Measurements from ENCODE around the gene PLCXD3.

The PLCXD3 gene

GRCh38 chr5:41412496-41412895, 97.9 kb downstream of the PLCXD3 start:
- DNase-seq: no peak

DNA sequence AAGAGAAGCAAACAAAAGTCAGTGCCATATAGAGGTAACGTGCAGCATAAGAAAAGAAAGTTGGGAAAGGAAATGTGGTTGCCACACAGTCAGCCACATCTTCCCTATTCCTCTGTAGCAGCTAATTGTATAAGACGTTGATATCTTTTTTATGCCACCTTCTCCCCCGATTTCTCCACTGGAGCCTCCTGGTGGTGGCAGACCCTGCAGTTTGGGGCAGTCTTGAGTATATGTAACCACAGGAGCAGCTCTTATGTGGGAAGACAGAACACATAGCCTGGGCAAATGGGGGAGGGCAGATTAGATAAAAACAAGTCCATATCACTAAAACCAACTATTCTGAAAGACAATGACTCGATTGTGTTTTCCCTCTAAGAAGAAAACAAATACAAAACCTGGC, 99.7 kb downstream of the PLCXD3 start:
- DNase-seq: no peak

GRCh38 chr5:41410307-41410706, 100.1 kb downstream of the PLCXD3 start:
- no peak for DNase-seq

DNA sequence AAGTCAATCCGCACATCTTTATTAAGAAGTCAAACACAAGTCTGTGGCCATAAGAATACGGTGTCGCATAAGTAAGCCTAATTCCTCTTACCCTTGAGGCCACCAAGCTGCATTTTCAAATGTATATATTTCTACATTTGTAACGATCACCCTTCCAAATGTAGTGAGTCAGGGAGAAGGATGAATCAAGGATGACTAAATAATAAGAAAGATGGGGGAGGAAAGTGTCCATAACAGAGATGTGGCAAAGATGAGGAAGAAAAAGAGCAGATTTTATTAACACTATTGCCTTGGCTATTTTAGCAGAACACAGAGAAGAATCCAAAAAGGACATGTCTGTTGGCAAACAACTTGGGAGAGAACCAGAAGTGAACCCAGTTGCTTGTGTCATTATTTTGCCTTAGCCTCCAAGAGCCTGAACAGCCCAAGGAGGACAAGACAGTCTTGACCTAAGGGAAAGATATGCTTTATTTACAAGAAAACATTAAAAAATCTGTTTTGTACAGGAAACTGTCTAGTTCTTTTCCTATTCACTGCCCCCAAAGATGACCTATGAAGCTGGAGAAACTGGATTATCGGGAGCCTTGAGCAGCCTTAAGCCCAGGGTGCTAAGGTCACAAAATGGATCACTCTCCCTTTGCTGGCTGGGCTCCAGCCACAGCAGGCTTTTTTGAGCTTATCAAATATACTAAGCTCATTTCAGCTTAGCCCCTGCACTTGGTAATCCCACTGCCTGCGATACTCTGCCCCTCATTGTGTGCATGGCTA, 101.5 kb downstream of the PLCXD3 start:
- no peak for DNase-seq

- DNase-seq: no peak
Measured at GRCh38 chr5:41406936-41407335, 103.5 kb downstream of the PLCXD3 start.

GRCh38 chr5:41406424-41406823, 104.0 kb downstream of the PLCXD3 start:
- DNase-seq: no peak

DNA sequence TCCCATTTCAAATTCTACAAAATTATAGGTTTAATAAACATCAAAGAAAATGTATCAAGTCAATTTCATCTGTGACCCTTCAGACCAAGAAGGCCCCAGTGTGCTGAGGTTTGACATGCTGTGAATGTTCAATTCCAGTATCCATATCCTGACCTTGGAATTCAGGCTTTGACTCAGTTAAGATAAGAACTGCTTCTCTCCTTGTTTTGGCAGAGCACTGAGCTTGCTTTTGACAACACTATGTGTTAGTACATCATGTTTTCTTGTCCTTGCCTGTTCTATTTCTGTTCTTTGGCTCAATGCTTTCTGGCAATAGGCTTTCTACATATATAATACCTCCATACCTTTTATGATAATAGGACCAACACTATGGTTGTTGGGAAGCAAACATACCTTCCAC, 105.6 kb downstream of the PLCXD3 start:
- DNase-seq: no peak

DNA sequence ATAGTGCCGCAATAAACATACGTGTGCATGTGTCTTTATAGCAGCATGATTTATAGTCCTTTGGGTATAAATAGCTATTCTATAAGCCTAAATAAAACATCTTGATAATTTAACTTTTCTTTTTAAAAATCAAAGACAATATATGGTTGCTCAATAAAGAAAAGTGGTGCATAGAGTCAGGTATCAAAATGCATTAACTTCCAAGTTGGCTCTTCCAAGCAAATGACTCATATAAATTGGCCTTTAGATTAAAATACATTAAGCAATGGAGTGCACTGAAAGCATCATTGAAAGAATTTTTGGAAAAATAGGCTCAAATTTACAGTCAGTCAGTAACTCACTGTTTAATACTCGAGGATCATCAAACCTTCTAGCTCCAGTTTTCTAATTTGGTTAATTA, 106.6 kb downstream of the PLCXD3 start:
- DNase-seq: no peak

DNA sequence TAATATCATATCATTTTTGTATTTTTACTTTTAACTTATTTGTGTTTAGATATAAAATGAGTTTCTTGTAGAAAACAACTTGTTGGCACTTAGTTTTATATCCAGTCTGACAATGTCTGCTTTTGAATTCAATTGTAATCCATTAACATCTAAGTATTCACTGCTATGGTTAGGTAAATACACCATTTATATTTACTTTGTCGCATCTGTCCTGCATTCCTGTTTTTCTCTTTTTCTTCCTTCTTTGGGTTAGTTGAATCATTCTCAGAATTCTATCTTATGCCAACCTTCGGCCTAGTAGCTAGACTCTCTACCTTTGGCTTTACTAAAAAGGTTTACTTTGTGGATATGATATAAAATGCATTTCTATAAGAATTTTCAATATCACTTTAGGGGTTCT, 107.6 kb downstream of the PLCXD3 start:
- DNase-seq: no peak

- no peak for DNase-seq
Measured at GRCh38 chr5:41399839-41400238, 110.6 kb downstream of the PLCXD3 start.

DNA sequence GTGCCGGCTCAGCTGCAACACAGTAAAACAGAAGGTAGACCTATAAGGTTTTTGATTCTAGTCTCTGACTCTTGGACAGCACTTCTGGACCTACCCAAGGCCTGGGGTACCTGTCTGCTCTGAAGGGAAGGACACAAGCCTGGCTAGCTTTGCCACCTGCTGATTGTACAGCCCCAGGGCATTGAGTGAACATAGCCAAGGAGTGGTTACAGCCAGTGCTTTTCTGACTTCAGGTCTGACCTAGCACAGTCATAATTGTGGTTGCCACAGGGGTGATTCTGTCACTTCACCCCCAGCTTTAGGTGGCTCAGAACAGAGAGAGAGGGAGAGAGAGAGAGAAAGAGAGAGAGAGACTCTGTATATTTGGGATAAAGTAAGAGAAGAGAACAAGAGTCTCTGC, 118.4 kb downstream of the PLCXD3 start:
- no peak for DNase-seq

GRCh38 chr5:41374631-41375030, 135.8 kb downstream of the PLCXD3 start:
- no peak for DNase-seq

GRCh38 chr5:41373230-41373629, 137.2 kb downstream of the PLCXD3 start:
- no peak for DNase-seq

- DNase-seq: no peak
Measured at GRCh38 chr5:41371738-41372137, 138.7 kb downstream of the PLCXD3 start.

GRCh38 chr5:41370482-41370881, 139.9 kb downstream of the PLCXD3 start:
- DNase-seq: no peak

- no peak for DNase-seq
Measured at GRCh38 chr5:41369799-41370198, 140.6 kb downstream of the PLCXD3 start.

GRCh38 chr5:41368158-41368557, 142.2 kb downstream of the PLCXD3 start:
- DNase-seq: no peak

DNA sequence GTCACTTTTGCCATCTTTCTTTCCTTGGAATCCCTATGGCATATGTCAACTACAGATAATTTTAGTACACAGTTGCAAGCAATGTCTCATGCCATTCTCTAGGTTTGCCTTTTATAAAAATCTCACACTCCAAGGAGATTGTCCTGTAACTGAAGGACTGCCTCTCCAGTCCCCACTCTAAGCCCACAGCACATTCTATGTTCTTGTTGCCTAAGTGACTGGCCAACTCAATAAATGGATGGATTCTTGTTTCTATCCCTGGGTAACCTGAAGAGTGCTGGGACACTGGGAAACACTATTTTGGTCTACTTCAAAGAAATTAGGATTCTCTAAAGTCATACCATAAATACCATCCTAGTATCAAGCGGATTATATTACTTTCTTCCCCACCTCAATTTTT, 145.0 kb downstream of the PLCXD3 start:
- no peak for DNase-seq

- DNase-seq: no peak
Measured at GRCh38 chr5:41364346-41364745, 146.1 kb downstream of the PLCXD3 start.

GRCh38 chr5:41363343-41363986, 146.9 kb downstream of the PLCXD3 start:
- DNase-seq: no peak

GRCh38 chr5:41356786-41357185, 153.6 kb downstream of the PLCXD3 start:
- DNase-seq: no peak

DNA sequence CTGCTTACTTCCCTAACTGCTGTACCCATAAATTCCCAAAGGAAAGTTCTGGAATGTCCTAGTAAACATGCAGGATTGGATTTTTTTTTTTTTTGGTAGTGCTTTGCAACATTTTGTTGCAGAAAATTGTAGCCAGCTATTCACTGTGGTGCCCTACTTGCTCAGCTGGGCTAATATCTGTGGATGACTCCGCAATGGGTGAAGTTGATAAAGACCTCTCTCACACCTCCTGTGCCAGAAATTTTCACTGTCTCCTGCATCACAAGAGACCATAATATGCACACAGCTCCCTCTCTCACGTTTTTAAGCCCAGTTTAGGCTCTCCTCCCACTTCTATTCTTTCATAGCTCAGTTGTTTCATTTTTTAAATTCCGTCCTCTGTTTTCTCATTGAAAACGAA, 160.6 kb downstream of the PLCXD3 start:
- DNase-seq: no peak

GRCh38 chr5:41347569-41347968, 162.8 kb downstream of the PLCXD3 start:
- DNase-seq: no peak

- no peak for DNase-seq
Measured at GRCh38 chr5:41346609-41347008, 163.8 kb downstream of the PLCXD3 start.

GRCh38 chr5:41345295-41345694, 165.1 kb downstream of the PLCXD3 start:
- no peak for DNase-seq
